Neural cell (in vitro differentiated cells): ENCODE results near the gene CYTH3. TPM values are rescaled to one million over a fixed set of nuclear protein-coding genes. Genes with fewer than 3 reads are reported as not detected.

Experiments used
- H2AFZ ChIP-seq: fragments of 200-600, 300-800 bp; sonication (generic), shearing (Covaris generic); 2 replicates; pipeline ENCODE4 v1.6.0; 2014; ENCODE audit warnings: low read depth, mild to moderate bottlenecking, antibody characterized with exemption, low read length, moderate library complexity
- H3F3A ChIP-seq: fragments of 200-600 bp; shearing (Covaris generic); 2 replicates; pipeline ENCODE4 v1.6.1; 2016; ENCODE audit warnings: mild to moderate bottlenecking, moderate library complexity, mixed read lengths, antibody characterized with exemption, low read length; ENCODE audit not compliant: insufficient read depth, poor library complexity, severe bottlenecking
- H3K27ac ChIP-seq: fragments of 200-600, 300-800 bp; sonication (generic), shearing (Covaris generic); 2 replicates; pipeline ENCODE4 v1.5.1; 2014; ENCODE audit warnings: mild to moderate bottlenecking, low read length, moderate library complexity
- H3K27me3 ChIP-seq: fragments of 300-800, 200-600 bp; sonication (generic), shearing (Covaris generic); 2 replicates; pipeline ENCODE4 v1.6.0; 2014; ENCODE audit warnings: mild to moderate bottlenecking, low read depth, low read length, moderate library complexity; ENCODE audit not compliant: insufficient read depth
- H3K36me3 ChIP-seq: fragments of 300-800, 200-600 bp; sonication (generic), shearing (Covaris generic); 2 replicates; pipeline ENCODE4 v1.5.1; 2014; ENCODE audit warnings: mild to moderate bottlenecking, antibody characterized with exemption, low read length, moderate library complexity; ENCODE audit not compliant: insufficient read depth
- H3K4me2 ChIP-seq: fragments of 300-800, 200-600 bp; sonication (generic), shearing (Covaris generic); 2 replicates; pipeline ENCODE4 v1.6.0; 2014; ENCODE audit warnings: mild to moderate bottlenecking, low read length
- H3K4me3 ChIP-seq: fragments of 300-800, 200-600 bp; sonication (generic), shearing (Covaris generic); 2 replicates; pipeline ENCODE4 v1.5.1; 2014; ENCODE audit warnings: mild to moderate bottlenecking, low read length, moderate library complexity
- H3K79me2 ChIP-seq: fragments of 200-600 bp; shearing (Covaris generic); replicated peaks from 2 replicates; pipeline ENCODE4 v1.6.0; 2014; ENCODE audit warnings: mild to moderate bottlenecking, low read length, moderate library complexity; ENCODE audit not compliant: insufficient read depth
- H3K9ac ChIP-seq: fragments of 300-800, 200-600 bp; sonication (generic), shearing (Covaris generic); 2 replicates; pipeline ENCODE4 v1.6.1; 2016; ENCODE audit warnings: mild to moderate bottlenecking, low read length, mixed read lengths
- H3K9me2 ChIP-seq: fragments of 200-600 bp; shearing (Covaris generic); 2 replicates; pipeline ENCODE4 v1.6.1; 2016; ENCODE audit warnings: mild to moderate bottlenecking, low read length, mixed read lengths; ENCODE audit not compliant: insufficient read depth
- H3K9me3 ChIP-seq: fragments of 200-600, 300-800 bp; sonication (generic), shearing (Covaris generic); 2 replicates; pipeline ENCODE4 v1.6.1; 2016; ENCODE audit warnings: mild to moderate bottlenecking, mixed run types, low read length, moderate library complexity, mixed read lengths
- H4K20me1 ChIP-seq: fragments of 200-600 bp; shearing (Covaris generic); 2 replicates; pipeline ENCODE4 v1.6.1; 2016; ENCODE audit warnings: mild to moderate bottlenecking, mixed run types; ENCODE audit not compliant: insufficient read depth
- EP300 ChIP-seq: fragments of 450-650 bp; conservative IDR thresholded peaks from 2 replicates; pipeline ENCODE4 v1.6.1; 2014; ENCODE audit warnings: antibody characterized with exemption, mild to moderate bottlenecking, moderate library complexity; ENCODE audit not compliant: poor library complexity, severe bottlenecking
- EZH2 ChIP-seq: fragments of 200-600, 300-800 bp; shearing (Covaris generic), sonication (generic); IDR thresholded peaks from 2 replicates; pipeline ENCODE4 v1.6.1; 2014; ENCODE audit warnings: antibody characterized with exemption, low read length, borderline replicate concordance, mild to moderate bottlenecking; ENCODE audit not compliant: insufficient read depth, poor library complexity, severe bottlenecking
- MXI1 ChIP-seq: fragments of 450-650 bp; conservative IDR thresholded peaks from 2 replicates; pipeline ENCODE4 v1.6.1; 2014; ENCODE audit warnings: antibody characterized with exemption, mild to moderate bottlenecking; ENCODE audit not compliant: poor library complexity, severe bottlenecking
- POLR2AphosphoS5 ChIP-seq: IDR thresholded peaks from 2 replicates; pipeline ENCODE4 v1.6.1; 2012
- RAD21 ChIP-seq: fragments of 450-650 bp; conservative IDR thresholded peaks from 2 replicates; pipeline ENCODE4 v1.6.1; 2014; ENCODE audit warnings: antibody characterized with exemption, mild to moderate bottlenecking, moderate library complexity
- SMC3 ChIP-seq: fragments of 450-650 bp; conservative IDR thresholded peaks from 2 replicates; pipeline ENCODE4 v1.6.1; 2014; ENCODE audit warnings: antibody characterized with exemption, mild to moderate bottlenecking, moderate library complexity; ENCODE audit not compliant: poor library complexity
- TAF1 ChIP-seq: IDR thresholded peaks from 2 replicates; pipeline ENCODE4 v1.6.1; 2012; ENCODE audit warnings: low read depth
- polyA plus RNA-seq: library from polyadenylated mRNA; depleted of rRNA; stranded (reverse); fragments of >200 nt; gene quantifications from 2 replicates; pipeline ENCODE4 v1.2.3, GENCODE V29; 2014
- TF ChIP-seq, protein P1 (sequence below): fragments of 450-650 bp; IDR thresholded peaks from 2 replicates; pipeline ENCODE4 v1.5.1; 2014; ENCODE audit warnings: antibody characterized with exemption, mild to moderate bottlenecking, moderate library complexity; ENCODE audit not compliant: poor library complexity, severe bottlenecking
- TF ChIP-seq, protein P2 (sequence below): IDR thresholded peaks from 2 replicates; pipeline ENCODE4 v1.6.1; 2012; ENCODE audit warnings: borderline replicate concordance

Gene CYTH3
- polyA plus RNA-seq, 1 donor from 2014 or later, result 33.9 TPM

- H3K79me2 ChIP-seq, result peaks cover 23% of the 10 kb centered on the region
Observed at GRCh38 chr7:6117533-6117932, 154.9 kb downstream of the CYTH3 start.

GRCh38 chr7:6116211-6116610 is 156.2 kb downstream of the CYTH3 start:
- Histone ChIP-seq H3F3A (no peaks in the 10 kb centered on the region), H3K4me3 (no peak overlapping the region), H3K79me2 (peaks cover 23% of the 10 kb centered on the region), H3K9me2 (no peaks in the 10 kb centered on the region), H3K9me3 (peaks cover 2% of the 10 kb centered on the region), H3K4me2 (no peak overlapping the region), H3K9ac (no peak overlapping the region), H4K20me1 (no peaks in the 10 kb centered on the region), H3K27ac (no peak overlapping the region), H3K27me3 (no peaks in the 10 kb centered on the region), H2AFZ (no peak overlapping the region), H3K36me3 (peaks cover 16% of the 10 kb centered on the region)
- TF ChIP-seq, protein P1, sequence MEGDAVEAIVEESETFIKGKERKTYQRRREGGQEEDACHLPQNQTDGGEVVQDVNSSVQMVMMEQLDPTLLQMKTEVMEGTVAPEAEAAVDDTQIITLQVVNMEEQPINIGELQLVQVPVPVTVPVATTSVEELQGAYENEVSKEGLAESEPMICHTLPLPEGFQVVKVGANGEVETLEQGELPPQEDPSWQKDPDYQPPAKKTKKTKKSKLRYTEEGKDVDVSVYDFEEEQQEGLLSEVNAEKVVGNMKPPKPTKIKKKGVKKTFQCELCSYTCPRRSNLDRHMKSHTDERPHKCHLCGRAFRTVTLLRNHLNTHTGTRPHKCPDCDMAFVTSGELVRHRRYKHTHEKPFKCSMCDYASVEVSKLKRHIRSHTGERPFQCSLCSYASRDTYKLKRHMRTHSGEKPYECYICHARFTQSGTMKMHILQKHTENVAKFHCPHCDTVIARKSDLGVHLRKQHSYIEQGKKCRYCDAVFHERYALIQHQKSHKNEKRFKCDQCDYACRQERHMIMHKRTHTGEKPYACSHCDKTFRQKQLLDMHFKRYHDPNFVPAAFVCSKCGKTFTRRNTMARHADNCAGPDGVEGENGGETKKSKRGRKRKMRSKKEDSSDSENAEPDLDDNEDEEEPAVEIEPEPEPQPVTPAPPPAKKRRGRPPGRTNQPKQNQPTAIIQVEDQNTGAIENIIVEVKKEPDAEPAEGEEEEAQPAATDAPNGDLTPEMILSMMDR, result no peak
- no peak for TF ChIP-seq EZH2
- no peak for TF ChIP-seq MXI1
- TF ChIP-seq TAF1, result no peak
- no peak for TF ChIP-seq EP300
- no peak for TF ChIP-seq RAD21
- TF ChIP-seq, protein P2, sequence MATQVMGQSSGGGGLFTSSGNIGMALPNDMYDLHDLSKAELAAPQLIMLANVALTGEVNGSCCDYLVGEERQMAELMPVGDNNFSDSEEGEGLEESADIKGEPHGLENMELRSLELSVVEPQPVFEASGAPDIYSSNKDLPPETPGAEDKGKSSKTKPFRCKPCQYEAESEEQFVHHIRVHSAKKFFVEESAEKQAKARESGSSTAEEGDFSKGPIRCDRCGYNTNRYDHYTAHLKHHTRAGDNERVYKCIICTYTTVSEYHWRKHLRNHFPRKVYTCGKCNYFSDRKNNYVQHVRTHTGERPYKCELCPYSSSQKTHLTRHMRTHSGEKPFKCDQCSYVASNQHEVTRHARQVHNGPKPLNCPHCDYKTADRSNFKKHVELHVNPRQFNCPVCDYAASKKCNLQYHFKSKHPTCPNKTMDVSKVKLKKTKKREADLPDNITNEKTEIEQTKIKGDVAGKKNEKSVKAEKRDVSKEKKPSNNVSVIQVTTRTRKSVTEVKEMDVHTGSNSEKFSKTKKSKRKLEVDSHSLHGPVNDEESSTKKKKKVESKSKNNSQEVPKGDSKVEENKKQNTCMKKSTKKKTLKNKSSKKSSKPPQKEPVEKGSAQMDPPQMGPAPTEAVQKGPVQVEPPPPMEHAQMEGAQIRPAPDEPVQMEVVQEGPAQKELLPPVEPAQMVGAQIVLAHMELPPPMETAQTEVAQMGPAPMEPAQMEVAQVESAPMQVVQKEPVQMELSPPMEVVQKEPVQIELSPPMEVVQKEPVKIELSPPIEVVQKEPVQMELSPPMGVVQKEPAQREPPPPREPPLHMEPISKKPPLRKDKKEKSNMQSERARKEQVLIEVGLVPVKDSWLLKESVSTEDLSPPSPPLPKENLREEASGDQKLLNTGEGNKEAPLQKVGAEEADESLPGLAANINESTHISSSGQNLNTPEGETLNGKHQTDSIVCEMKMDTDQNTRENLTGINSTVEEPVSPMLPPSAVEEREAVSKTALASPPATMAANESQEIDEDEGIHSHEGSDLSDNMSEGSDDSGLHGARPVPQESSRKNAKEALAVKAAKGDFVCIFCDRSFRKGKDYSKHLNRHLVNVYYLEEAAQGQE, result no peak
- no peak for TF ChIP-seq POLR2AphosphoS5
- TF ChIP-seq SMC3, result no peak

More at GRCh38 chr7:6117533-6117932, 154.9 kb downstream of the CYTH3 start:
- no peak overlapping the region for H3K27ac ChIP-seq
- no peaks in the 10 kb centered on the region for H3F3A ChIP-seq
- peaks cover 5% of the 10 kb centered on the region for H3K9me3 ChIP-seq
- H3K9ac ChIP-seq, result no peak overlapping the region
- no peak overlapping the region for H2AFZ ChIP-seq
- H3K4me2 ChIP-seq, result no peak overlapping the region
- TF ChIP-seq POLR2AphosphoS5 (no peak), SMC3 (no peak), RAD21 (no peak), EP300 (no peak), EZH2 (no peak), MXI1 (no peak), TAF1 (no peak)
- TF ChIP-seq, protein P1, result no peak
- TF ChIP-seq, protein P2, result no peak
- H3K9me2 ChIP-seq, result no peaks in the 10 kb centered on the region
- H4K20me1 ChIP-seq, result no peaks in the 10 kb centered on the region
- peaks cover 18% of the 10 kb centered on the region for H3K36me3 ChIP-seq
- no peaks in the 10 kb centered on the region for H3K27me3 ChIP-seq
- H3K4me3 ChIP-seq, result no peak overlapping the region
